ENCODE results near the gene TMEM108.

- TF ChIP-seq CTCF (IDR thresholded peaks at IDR 0.05) (no peak), POLR2A (IDR thresholded peaks at IDR 0.05) (no peak)
Measured at GRCh38 chr3:133092681-133093080, 54.5 kb downstream of the TMEM108 start.

All from body of pancreas (tissue), 4 donors.